Pancreas (tissue), 10 donors: ENCODE data around the gene ITPR1. TPM values are rescaled to one million over a fixed set of nuclear protein-coding genes. Genes with fewer than 3 reads are reported as not detected.

Source experiments
- ATAC-seq, 4 donors: fragments of 200-7000 bp; cut with Tn5 transposase; one replicate each; pipeline versions ENCODE4 v1.8.0 to v1.9.1; 2020; ENCODE audit warnings: mild to moderate bottlenecking in 4 of 4, moderate library complexity in 4 of 4
- DNase-seq, 6 donors: peaks; one replicate each; pipeline ENCODE4 v3.0.0-alpha.2; 2020
- FAIRE-seq: peaks from 2 replicates; lab custom pipeline; 2012; peaks lifted over from hg19 to GRCh38; lab: Jason Lieb, UNC
- H3K27ac ChIP-seq, 4 donors: fragments of 200-600 bp; sonication (generic); 1 replicate in 3 of 4; 2 replicates in 1 of 4; pipeline versions ENCODE4 v1.5.0 to v1.8.0; 2020
- H3K27me3 ChIP-seq, 4 donors: fragments of 200-600 bp; one replicate each; pipeline ENCODE4 v1.8.0; 2021
- H3K36me3 ChIP-seq, 3 donors: fragments of 200-600 bp; sonication (generic) in 1 of 3; one replicate each; pipeline versions ENCODE4 v1.5.0 to v1.8.0; 2020 to 2021
- H3K4me1 ChIP-seq, 3 donors: fragments of 200-600 bp; one replicate each; pipeline ENCODE4 v1.8.0; 2021
- H3K4me3 ChIP-seq, 4 donors: fragments of 200-600 bp; sonication (generic) in 2 of 4; one replicate each; pipeline versions ENCODE4 v1.5.0 to v1.8.0; 2020 to 2021
- H3K9me3 ChIP-seq, 4 donors: fragments of 200-600 bp; one replicate each; pipeline ENCODE4 v1.8.0; 2021
- CTCF ChIP-seq, 4 donors: fragments of 200-600 bp; sonication (generic) in 3 of 4; IDR thresholded peaks; one replicate each; pipeline versions ENCODE4 v1.5.0 to v1.8.0; 2021; ENCODE audit warnings: antibody characterized with exemption in 4 of 4
- WGBS, 2 donors: extraction: QIAGEN DNeasy Blood & Tissue Kit; methylation state at CpG; one replicate each; pipeline ENCODE4 v1.1.7; 2013; 5-methylcytosine and 5-hydroxymethylcytosine counted together
- intact Hi-C, 3 donors: fragments of 100-400 bp; cut with DNase I; formaldehyde crosslinking; loops; one replicate each; pipeline versions ENCODE4 v1.11.1 to v1.14.2; 2022
- polyA plus RNA-seq, 2 donors: library from polyadenylated mRNA; stranded (reverse); fragments of 200-250 nt; gene quantifications; one replicate each; pipeline ENCODE4 v1.2.3, GENCODE V29; 2013
- total RNA-seq, 6 donors: library from RNA; stranded (reverse); fragmentation: NEBNext Ultra II Directional in 4 of 6; extraction: Animal tissue kit (Norgen Biotek cat#: 25700) in 4 of 6; gene quantifications; one replicate each; pipeline versions ENCODE4 v1.2.1 to v1.2.4, GENCODE V29; 2021 to 2023
- donor health status: healthy with polysubstance abuse.
- donor health status: DM: no; HTN: no; CAD: no; lungs with moderate emphysema.
- donor health status: DM: no; HTN: no; CAD: no.
- donor health status: control.
- donor health status: control.
- donor health status: Bipolar disorder and iron deficiency.
- donor health status: DM: yes; HTN: yes; CAD: no.
- donor health status: DM: no; HTN: no; CAD: no.
- donor health status: DM: no; HTN: no; CAD: no.
- donor health status: DM: yes; HTN: yes; CAD: no.

ITPR1 gene
- total and polyA plus RNA-seq, 8 donors: 4.5 to 19.1 (median 10.1) TPM

GRCh38 chr3:4684976-4685375 lies 191.8 kb downstream of the ITPR1 start:
- WGBS, 2 donors: 94 to 98% methylated on average over 10 of the region's 10 CpGs
- H3K4me1 ChIP-seq: peaks cover 4 to 10% (median 6%) of the 10 kb centered on the region in 3 donors
- no peak for TF ChIP-seq CTCF (IDR thresholded peaks at IDR 0.05)
- intact Hi-C loops: no loop called here
- no peak overlapping the region for H3K27ac ChIP-seq
- no peaks in the 10 kb centered on the region for H3K9me3 ChIP-seq
- H3K27me3 ChIP-seq: no peaks in the 10 kb centered on the region
- H3K4me3 ChIP-seq: no peak overlapping the region
- ATAC-seq: no peak
- no peak for FAIRE-seq
- H3K36me3 ChIP-seq: peaks cover 0 to 8% (median 2%) of the 10 kb centered on the region in 3 donors
- no peak for DNase-seq

GRCh38 chr3:4685673-4686345 lies 192.7 kb downstream of the ITPR1 start:
- 88 to 92% methylated on average over 10 of the region's 10 CpGs for WGBS, 2 donors
- DNase-seq: no peak
- no peak for TF ChIP-seq CTCF (IDR thresholded peaks at IDR 0.05)
- H3K36me3 ChIP-seq: peaks cover 0 to 8% (median 2%) of the 10 kb centered on the region in 3 donors
- H3K4me3 ChIP-seq: no peak overlapping the region
- intact Hi-C loops: no loop called here
- no peaks in the 10 kb centered on the region for H3K9me3 ChIP-seq
- ATAC-seq: no peak
- FAIRE-seq: no peak
- peaks cover 4 to 10% (median 6%) of the 10 kb centered on the region in 3 donors for H3K4me1 ChIP-seq
- no peak overlapping the region for H3K27ac ChIP-seq
- H3K27me3 ChIP-seq: no peaks in the 10 kb centered on the region

- TF ChIP-seq CTCF (IDR thresholded peaks at IDR 0.05): no peak
- Histone ChIP-seq H3K27me3 (no peaks in the 10 kb centered on the region), H3K27ac (peak overlapping the region in 1 of 4 donors; percentile 22), H3K36me3 (peaks cover 0 to 8% (median 2%) of the 10 kb centered on the region in 3 donors), H3K4me1 (peaks cover 4 to 10% (median 6%) of the 10 kb centered on the region in 3 donors), H3K9me3 (no peaks in the 10 kb centered on the region), H3K4me3 (no peak overlapping the region)
- ATAC-seq (peak in 3 of 4 donors; percentile 31 to 36 (median 36)), FAIRE-seq (no peak), DNase-seq (no peak)
- intact Hi-C loops: no loop called here
- 62 to 70% methylated on average over 4 of the region's 4 CpGs for WGBS, 2 donors
Observed at GRCh38 chr3:4686619-4687018, 193.5 kb downstream of the ITPR1 start.

- ATAC-seq: peak; percentile 88 to 96 (median 91)
- no peak for TF ChIP-seq CTCF (IDR thresholded peaks at IDR 0.05)
- WGBS, 2 donors: 26 to 31% methylated on average over 4 of the region's 4 CpGs
- intact Hi-C loops: no loop called here
- FAIRE-seq: no peak
- peak in 1 of 6 donors; percentile 9 for DNase-seq
- Histone ChIP-seq H3K36me3 (peaks cover 0 to 8% (median 2%) of the 10 kb centered on the region in 3 donors), H3K4me3 (no peak overlapping the region), H3K27me3 (no peaks in the 10 kb centered on the region), H3K9me3 (no peaks in the 10 kb centered on the region), H3K4me1 (peaks cover 4 to 10% (median 6%) of the 10 kb centered on the region in 3 donors), H3K27ac (peak overlapping the region in 1 of 4 donors; percentile 22)
Observed at GRCh38 chr3:4687167-4687566, 194.0 kb downstream of the ITPR1 start.

GRCh38 chr3:4687596-4687995 lies 194.4 kb downstream of the ITPR1 start:
- Histone ChIP-seq H3K36me3 (peaks cover 0 to 8% (median 2%) of the 10 kb centered on the region in 3 donors), H3K4me1 (peaks cover 4 to 10% (median 6%) of the 10 kb centered on the region in 3 donors), H3K9me3 (no peaks in the 10 kb centered on the region), H3K27me3 (no peaks in the 10 kb centered on the region), H3K27ac (peak overlapping the region in 1 of 4 donors; percentile 22), H3K4me3 (no peak overlapping the region)
- 77 to 95% methylated on average over 5 of the region's 5 CpGs for WGBS, 2 donors
- intact Hi-C loops: no loop called here
- no peak for TF ChIP-seq CTCF (IDR thresholded peaks at IDR 0.05)
- no peak for FAIRE-seq
- DNase-seq: no peak
- no peak for ATAC-seq
